Caco-2 (cell line): ENCODE measurements around the gene DSTN. TPM values are rescaled to one million over a fixed set of nuclear protein-coding genes. Genes with fewer than 3 reads are reported as not detected.
A peak's percentile ranks its signal among the peaks of the same experiment; 100 is the strongest.
"Not testable (repeated sequence)": the region's sequence is repeated elsewhere in the genome, so short reads cannot be mapped to it uniquely, and the experiment has no call there.

Experiments
- BruUV-seq: library from RNA; stranded (reverse); fragments of 400-500 nt; replicated peaks from 2 replicates; lab custom pipeline; 2021; lab: Mats Ljungman, UMichigan
- CTCF ChIA-PET: fragments of 300-600 bp; sonication (Branson Sonifier 250); formaldehyde crosslinking; loops from one replicate; lab custom pipeline; 2022; ENCODE audit warnings: antibody characterized with exemption; lab: Charles Lee
- POLR2A ChIA-PET: fragments of 300-600 bp; sonication (Branson Sonifier 250); formaldehyde crosslinking; loops from one replicate; lab custom pipeline; 2022; ENCODE audit warnings: antibody characterized with exemption; lab: Charles Lee
- DNase-seq, 2 experiments: peaks; one replicate each; pipeline versions ENCODE4 v3.0.0 to v3.0.0-alpha.2; 2020 to 2022
- H3K27me3 ChIP-seq: replicated peaks from 2 replicates; pipeline ENCODE4 v1.6.0; 2011; ENCODE audit warnings: low read length; ENCODE audit not compliant: control insufficient read depth, insufficient read depth
- H3K36me3 ChIP-seq: 2 replicates; pipeline ENCODE4 v1.5.1; 2011; ENCODE audit warnings: low read length; ENCODE audit not compliant: control insufficient read depth, insufficient read depth
- H3K4me1 ChIP-seq: fragments of 250-450 bp; sonication (Bioruptor Pico); 2 replicates; pipeline ENCODE4 v1.5.1; 2020; ENCODE audit warnings: mild to moderate bottlenecking
- H3K4me3 ChIP-seq: 2 replicates; pipeline ENCODE4 v1.5.1; 2011; ENCODE audit warnings: low read depth, mild to moderate bottlenecking, control low read depth, low read length
- H3K9me3 ChIP-seq: fragments of 250-450 bp; sonication (Bioruptor Pico); 2 replicates; pipeline ENCODE4 v1.5.1; 2020; ENCODE audit warnings: mild to moderate bottlenecking, moderate library complexity
- H3K27ac Mint-ChIP-seq: one replicate; pipeline ENCODE4 v1.8.0; 2022; ENCODE audit warnings: mixed read lengths; ENCODE audit not compliant: unreplicated experiment
- H3K27me3 Mint-ChIP-seq: one replicate; pipeline ENCODE4 v1.8.0; 2022; ENCODE audit warnings: mixed read lengths; ENCODE audit not compliant: insufficient read depth, unreplicated experiment
- H3K36me3 Mint-ChIP-seq: one replicate; pipeline ENCODE4 v1.8.0; 2022; ENCODE audit warnings: mild to moderate bottlenecking, mixed read lengths; ENCODE audit not compliant: insufficient read depth, unreplicated experiment
- H3K4me1 Mint-ChIP-seq: one replicate; pipeline ENCODE4 v1.8.0; 2022; ENCODE audit warnings: low read depth, mixed read lengths; ENCODE audit not compliant: unreplicated experiment
- H3K4me3 Mint-ChIP-seq: one replicate; pipeline ENCODE4 v1.8.0; 2022; ENCODE audit warnings: mild to moderate bottlenecking, moderate library complexity, mixed read lengths; ENCODE audit not compliant: unreplicated experiment
- H3K9me3 Mint-ChIP-seq: one replicate; pipeline ENCODE4 v1.8.0; 2022; ENCODE audit warnings: mixed read lengths; ENCODE audit not compliant: unreplicated experiment
- intact Hi-C: fragments of 100-400 bp; cut with micrococcal nuclease; formaldehyde crosslinking; loops from one replicate; pipeline ENCODE4 v1.10.0; 2022; ENCODE audit not compliant: unreplicated experiment
- total RNA-seq: library from RNA; stranded (reverse); gene quantifications from 2 replicates; pipeline ENCODE4 v1.2.3, GENCODE V29; 2022
- TF ChIP-seq, protein P1 (sequence below), 2 experiments: fragments of 200-600 bp in 1 of 2; IDR thresholded peaks; 1 replicate in 1 of 2; 2 replicates in 1 of 2; pipeline versions ENCODE4 v1.5.1 to v1.8.0; 2011 to 2022; ENCODE audit warnings: antibody characterized with exemption in 1 of 2, control low read depth in 1 of 2, inconsistent platforms in 1 of 2, low read depth in 1 of 2, low read length in 1 of 2, mild to moderate bottlenecking in 1 of 2, moderate library complexity in 1 of 2; ENCODE audit not compliant: insufficient read depth in 1 of 2, severe bottlenecking in 1 of 2, unreplicated experiment in 1 of 2

DSTN gene
- total RNA-seq, 1 experiment from 2014 or later = 318 TPM

DNA sequence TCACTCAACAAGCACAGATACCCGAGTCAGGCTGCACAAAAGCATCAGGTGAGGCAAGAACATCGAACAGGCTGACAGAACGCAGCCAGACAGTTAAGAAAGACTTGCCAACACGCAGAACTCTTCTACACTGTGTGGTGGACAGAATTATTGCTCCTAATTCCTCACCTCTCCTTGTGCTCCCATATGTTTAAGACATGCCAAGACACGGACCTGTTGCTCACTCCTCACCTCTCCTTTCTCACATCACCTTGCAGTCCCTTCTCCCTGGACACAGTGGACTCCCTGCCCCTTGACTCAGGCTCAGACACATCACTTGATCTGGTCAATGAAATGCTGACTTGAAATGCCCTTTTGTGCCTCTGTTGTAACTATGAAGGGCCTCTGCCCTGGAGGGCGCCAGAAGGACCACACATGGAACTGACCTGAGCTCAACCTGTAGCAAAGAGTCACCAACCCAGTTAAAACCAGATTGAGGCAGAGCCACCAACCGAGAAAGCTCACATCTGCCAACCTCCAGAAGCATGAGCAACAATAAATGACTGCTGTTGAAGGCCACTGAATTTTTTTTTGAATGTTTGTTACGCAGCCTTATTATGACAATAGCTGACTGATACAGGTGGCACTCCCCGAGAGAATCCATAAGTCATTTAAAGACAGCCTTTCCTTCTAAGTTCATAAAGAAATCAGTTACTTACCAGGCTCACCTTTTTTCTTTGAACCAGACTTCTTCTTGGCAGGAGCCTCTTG is 88.2 kb downstream of the DSTN start:
- BruUV-seq = no TSS peak
- CTCF ChIA-PET = no interaction called here
- peaks cover 26% of the 10 kb centered on the region for H3K36me3 ChIP-seq

DNA sequence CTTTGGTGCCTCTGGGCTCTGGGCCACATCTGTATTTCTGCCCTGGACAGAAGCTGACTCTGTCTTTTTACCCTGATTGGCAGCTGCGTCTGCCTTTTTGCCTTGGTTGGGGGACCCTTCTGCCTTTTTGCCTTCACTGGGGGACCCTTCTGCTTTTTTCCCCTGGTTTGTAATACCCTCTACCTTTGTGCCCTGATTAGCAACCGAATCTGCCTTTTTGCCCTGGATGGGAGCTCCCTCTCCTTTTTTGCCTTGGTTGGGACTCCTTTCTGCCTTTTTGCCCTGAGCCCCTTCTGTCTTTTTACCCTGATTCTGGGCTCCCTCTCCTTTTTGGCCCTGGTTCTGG is 88.7 kb downstream of the DSTN start:
- Histone ChIP-seq H3K9me3 (no peaks in the 10 kb centered on the region), H3K36me3 (peaks cover 26% of the 10 kb centered on the region), H3K4me3 (no peak overlapping the region), H3K4me1 (peaks cover 12% of the 10 kb centered on the region; the same call in 1 of the 2 replicates), H3K27me3 (no peaks in the 10 kb centered on the region)
- Mint-ChIP-seq H3K4me1 (peaks cover 47% of the 10 kb centered on the region), H3K27ac (peak overlapping the region; percentile 63), H3K36me3 (peaks cover 100% of the 10 kb centered on the region), H3K9me3 (peaks cover 12% of the 10 kb centered on the region), H3K4me3 (no peak overlapping the region), H3K27me3 (no peaks in the 10 kb centered on the region)
- no peak for DNase-seq
- POLR2A ChIA-PET = no interaction called here
- BruUV-seq = no TSS peak
- intact Hi-C loops = no loop called here
- CTCF ChIA-PET = no interaction called here
- TF ChIP-seq, protein P1, sequence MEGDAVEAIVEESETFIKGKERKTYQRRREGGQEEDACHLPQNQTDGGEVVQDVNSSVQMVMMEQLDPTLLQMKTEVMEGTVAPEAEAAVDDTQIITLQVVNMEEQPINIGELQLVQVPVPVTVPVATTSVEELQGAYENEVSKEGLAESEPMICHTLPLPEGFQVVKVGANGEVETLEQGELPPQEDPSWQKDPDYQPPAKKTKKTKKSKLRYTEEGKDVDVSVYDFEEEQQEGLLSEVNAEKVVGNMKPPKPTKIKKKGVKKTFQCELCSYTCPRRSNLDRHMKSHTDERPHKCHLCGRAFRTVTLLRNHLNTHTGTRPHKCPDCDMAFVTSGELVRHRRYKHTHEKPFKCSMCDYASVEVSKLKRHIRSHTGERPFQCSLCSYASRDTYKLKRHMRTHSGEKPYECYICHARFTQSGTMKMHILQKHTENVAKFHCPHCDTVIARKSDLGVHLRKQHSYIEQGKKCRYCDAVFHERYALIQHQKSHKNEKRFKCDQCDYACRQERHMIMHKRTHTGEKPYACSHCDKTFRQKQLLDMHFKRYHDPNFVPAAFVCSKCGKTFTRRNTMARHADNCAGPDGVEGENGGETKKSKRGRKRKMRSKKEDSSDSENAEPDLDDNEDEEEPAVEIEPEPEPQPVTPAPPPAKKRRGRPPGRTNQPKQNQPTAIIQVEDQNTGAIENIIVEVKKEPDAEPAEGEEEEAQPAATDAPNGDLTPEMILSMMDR (IDR thresholded peaks at IDR 0.05; ENCODE audit: insufficient read depth in 1 of 2, low read depth in 1 of 2, low read length in 1 of 2, severe bottlenecking in 1 of 2, unreplicated experiment in 1 of 2) = no peak

More for the DNA sequence above, 88.2 kb downstream of the DSTN start:
- Mint-ChIP-seq H3K4me1 (peaks cover 47% of the 10 kb centered on the region), H3K9me3 (peaks cover 12% of the 10 kb centered on the region), H3K4me3 (no peak overlapping the region), H3K27ac (peak overlapping the region; percentile 63), H3K36me3 (peaks cover 100% of the 10 kb centered on the region), H3K27me3 (no peaks in the 10 kb centered on the region)
- intact Hi-C loops = no loop called here
- no peak overlapping the region for H3K4me3 ChIP-seq
- TF ChIP-seq, protein P1 (IDR thresholded peaks at IDR 0.05; ENCODE audit: insufficient read depth in 1 of 2, low read depth in 1 of 2, low read length in 1 of 2, severe bottlenecking in 1 of 2, unreplicated experiment in 1 of 2) = no peak
- H3K4me1 ChIP-seq = peaks cover 12% of the 10 kb centered on the region; the same call in 1 of the 2 replicates
- no peaks in the 10 kb centered on the region for H3K27me3 ChIP-seq
- POLR2A ChIA-PET = no interaction called here
- no peaks in the 10 kb centered on the region for H3K9me3 ChIP-seq
- no peak for DNase-seq

DNA sequence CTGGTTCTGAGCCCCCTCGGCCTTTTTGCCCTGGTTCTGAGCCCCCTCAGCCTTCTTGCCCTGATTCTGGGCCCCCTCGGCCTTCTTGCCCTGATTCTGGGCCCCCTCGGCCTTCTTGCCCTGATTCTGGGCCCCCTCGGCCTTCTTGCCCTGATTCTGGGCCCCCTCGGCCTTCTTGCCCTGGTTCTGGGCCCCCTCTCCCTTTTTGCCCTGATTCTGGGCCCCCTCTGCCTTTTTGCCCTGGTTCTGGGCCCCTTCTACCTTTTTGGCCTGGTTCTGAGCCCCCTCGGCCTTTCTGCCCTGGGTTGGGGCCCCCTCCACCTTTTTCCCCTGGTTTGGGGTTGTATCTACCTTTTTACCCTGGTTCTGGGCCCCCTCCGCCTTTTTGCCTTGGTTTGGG is 89.5 kb downstream of the DSTN start:
- intact Hi-C loops, POLR2A ChIA-PET, H3K9me3 ChIP-seq, CTCF ChIA-PET, BruUV-seq, DNase-seq, H3K27me3 ChIP-seq, H3K4me3 ChIP-seq, H3K27me3 Mint-ChIP-seq: not testable (repeated sequence)
- Histone ChIP-seq H3K4me1 (peaks cover 12% of the 10 kb centered on the region; the same call in 1 of the 2 replicates), H3K36me3 (peaks cover 25% of the 10 kb centered on the region)
- peaks cover 47% of the 10 kb centered on the region for H3K4me1 Mint-ChIP-seq
- H3K9me3 Mint-ChIP-seq = peaks cover 12% of the 10 kb centered on the region
- peak overlapping the region; percentile 14 for H3K4me3 Mint-ChIP-seq
- peak overlapping the region; percentile 83 for H3K27ac Mint-ChIP-seq
- H3K36me3 Mint-ChIP-seq = peaks cover 100% of the 10 kb centered on the region

Other genes starting within 250 kb of the DSTN start
- gene BFSP1, start 38.7 kb upstream of the DSTN start, total RNA-seq = 20.4 and 22.7 TPM in 2 replicates
- gene RRBP1, start 112.2 kb downstream of the DSTN start, total RNA-seq = 665 and 758 TPM in 2 replicates
- 2.1 and 3.0 TPM in 2 replicates for gene BANF2, start 129.9 kb downstream of the DSTN start, total RNA-seq